Neutrophil (primary cell): ENCODE measurements around the gene SEBOX.
A peak's percentile ranks its signal among the peaks of the same experiment; 100 is the strongest.

Source experiments
- H3K27ac ChIP-seq: fragments of 200-600 bp; sonication (generic); 2 replicates; pipeline ENCODE4 v1.5.1; 2016; ENCODE audit warnings: mild to moderate bottlenecking, moderate library complexity
- H3K27me3 ChIP-seq: fragments of 200-600 bp; sonication (generic); 2 replicates; pipeline ENCODE4 v1.6.0; 2016; ENCODE audit warnings: mild to moderate bottlenecking
- H3K36me3 ChIP-seq: fragments of 200-600 bp; sonication (generic); 2 replicates; pipeline ENCODE4 v1.5.1; 2017
- H3K4me1 ChIP-seq, 2 experiments: fragments of 200-600 bp in 1 of 2; sonication (generic) in 1 of 2; 1 replicate in 1 of 2; 2 replicates in 1 of 2; pipeline versions ENCODE4 v1.5.1 to v1.6.1; 2013 to 2016; ENCODE audit warnings: low read depth in 1 of 2, low read length in 1 of 2, mild to moderate bottlenecking in 1 of 2, moderate library complexity in 1 of 2; ENCODE audit not compliant: control insufficient read depth in 1 of 2, insufficient read depth in 1 of 2
- H3K4me3 ChIP-seq, 2 experiments: fragments of 200-600 bp in 1 of 2; sonication (generic) in 1 of 2; 1 replicate in 1 of 2; 2 replicates in 1 of 2; pipeline ENCODE4 v1.5.1; 2013 to 2016; ENCODE audit warnings: low read depth in 1 of 2, low read length in 1 of 2, mild to moderate bottlenecking in 1 of 2, moderate library complexity in 1 of 2
- H3K9me3 ChIP-seq: fragments of 200-600 bp; sonication (generic); 2 replicates; pipeline ENCODE4 v1.5.1; 2016
- CTCF ChIP-seq: fragments of 200-600 bp; sonication (generic); IDR thresholded peaks from 2 replicates; pipeline ENCODE4 v1.5.1; 2016; ENCODE audit warnings: antibody characterized with exemption

The SEBOX gene

GRCh38 chr17:28406473-28406814, 41.4 kb upstream of the SEBOX start:
- no peak overlapping the region for H3K27ac ChIP-seq
- TF ChIP-seq CTCF, result no peak

GRCh38 chr17:28405632-28406472, 40.9 kb upstream of the SEBOX start, which contains the start of gene SLC46A1:
TSS of gene SLC46A1 (minus strand) at chr17:28406212. CDS start at chr17:28406114, 98 bp downstream.
- H3K36me3 ChIP-seq, result no peaks in the 10 kb centered on the region
- H3K4me1 ChIP-seq, result peaks cover 9 to 18% of the 10 kb centered on the region in 2 experiments
- H3K9me3 ChIP-seq, result no peaks in the 10 kb centered on the region
- no peak within 1 kb of the TSS for H3K27ac ChIP-seq
- H3K4me3 ChIP-seq, result peak within 1 kb of the TSS; percentile 10 to 60
- H3K27me3 ChIP-seq, result peaks cover 21% of the 10 kb centered on the region
- TF ChIP-seq CTCF, result no peak

More at GRCh38 chr17:28406473-28406814, 41.4 kb upstream of the SEBOX start:
- H3K9me3 ChIP-seq, result no peaks in the 10 kb centered on the region
- peaks cover 9 to 18% of the 10 kb centered on the region in 2 experiments for H3K4me1 ChIP-seq
- peaks cover 21% of the 10 kb centered on the region for H3K27me3 ChIP-seq
- no peak overlapping the region for H3K4me3 ChIP-seq
- no peaks in the 10 kb centered on the region for H3K36me3 ChIP-seq

- H3K36me3 ChIP-seq, result no peaks in the 10 kb centered on the region
- no peak overlapping the region for H3K27ac ChIP-seq
- no peaks in the 10 kb centered on the region for H3K9me3 ChIP-seq
- no peak overlapping the region for H3K4me3 ChIP-seq
- H3K4me1 ChIP-seq, result peaks cover 9 to 18% of the 10 kb centered on the region in 2 experiments
- peaks cover 21% of the 10 kb centered on the region for H3K27me3 ChIP-seq
- no peak for TF ChIP-seq CTCF
These were observed 40.0 kb upstream of the SEBOX start for GRCh38 chr17:28404812-28405570.

- H3K27me3 ChIP-seq, result peaks cover 21% of the 10 kb centered on the region
- H3K27ac ChIP-seq, result no peak overlapping the region
- no peak overlapping the region for H3K4me3 ChIP-seq
- no peak for TF ChIP-seq CTCF
- no peaks in the 10 kb centered on the region for H3K36me3 ChIP-seq
- H3K4me1 ChIP-seq, result peaks cover 9 to 18% of the 10 kb centered on the region in 2 experiments
- no peaks in the 10 kb centered on the region for H3K9me3 ChIP-seq
These were observed 39.4 kb upstream of the SEBOX start for GRCh38 chr17:28404461-28404811.

GRCh38 chr17:28404007-28404406, 39.0 kb upstream of the SEBOX start:
- no peaks in the 10 kb centered on the region for H3K9me3 ChIP-seq
- H3K36me3 ChIP-seq, result no peaks in the 10 kb centered on the region
- peaks cover 9 to 18% of the 10 kb centered on the region in 2 experiments for H3K4me1 ChIP-seq
- H3K27ac ChIP-seq, result no peak overlapping the region
- H3K4me3 ChIP-seq, result no peak overlapping the region
- TF ChIP-seq CTCF, result no peak
- peaks cover 21% of the 10 kb centered on the region for H3K27me3 ChIP-seq
